Neural progenitor cell (in vitro differentiated cells): ENCODE data around the gene CBFA2T2. TPM values are rescaled to one million over a fixed set of nuclear protein-coding genes. Genes with fewer than 3 reads are reported as not detected.
"Not testable (repeated sequence)": the region's sequence is repeated elsewhere in the genome, so short reads cannot be mapped to it uniquely, and the experiment has no call there.

Experiments used
- DNase-seq: peaks from one replicate; pipeline ENCODE4 v3.0.0-alpha.2; 2016; ENCODE audit warnings: low spot score
- H2AFZ ChIP-seq: fragments of 200-600 bp; sonication (generic); replicated peaks from 2 replicates; pipeline ENCODE4 v1.6.1; 2016; ENCODE audit warnings: antibody characterized with exemption
- H3F3A ChIP-seq: fragments of 200-600 bp; sonication (generic); 2 replicates; pipeline ENCODE4 v1.6.1; 2016; ENCODE audit warnings: antibody characterized with exemption, low read depth
- H3K27ac ChIP-seq: fragments of 200-600 bp; sonication (generic); 2 replicates; pipeline ENCODE4 v1.5.1; 2016; ENCODE audit warnings: mild to moderate bottlenecking
- H3K27me3 ChIP-seq: fragments of 200-600 bp; sonication (generic); 2 replicates; pipeline ENCODE4 v1.6.1; 2016; ENCODE audit warnings: mild to moderate bottlenecking, moderate library complexity
- H3K36me3 ChIP-seq: fragments of 200-600 bp; sonication (generic); 2 replicates; pipeline ENCODE4 v1.5.1; 2016
- H3K4me1 ChIP-seq: fragments of 200-600 bp; sonication (generic); 2 replicates; pipeline ENCODE4 v1.6.1; 2016; ENCODE audit warnings: mixed run types
- H3K4me2 ChIP-seq: fragments of 200-600 bp; sonication (generic); 2 replicates; pipeline ENCODE4 v1.6.1; 2016
- H3K4me3 ChIP-seq: fragments of 200-600 bp; sonication (generic); 2 replicates; pipeline ENCODE4 v1.5.1; 2016
- H3K79me2 ChIP-seq: fragments of 200-600 bp; sonication (generic); 2 replicates; pipeline ENCODE4 v1.6.1; 2016; ENCODE audit warnings: low read depth
- H3K9ac ChIP-seq: fragments of 200-600 bp; sonication (generic); 2 replicates; pipeline ENCODE4 v1.6.1; 2016
- H3K9me3 ChIP-seq: fragments of 200-600 bp; sonication (generic); 2 replicates; pipeline ENCODE4 v1.5.1; 2016; ENCODE audit warnings: low read depth
- H4K20me1 ChIP-seq: fragments of 200-600 bp; sonication (generic); 2 replicates; pipeline ENCODE4 v1.6.1; 2016; ENCODE audit warnings: low read depth
- H3K27ac Mint-ChIP-seq: 3 replicates; pipeline ENCODE4 v1.8.0; 2021; ENCODE audit warnings: mixed read lengths
- H3K27me3 Mint-ChIP-seq: 2 replicates; pipeline ENCODE4 v1.8.0; 2022; ENCODE audit warnings: low read depth, mild to moderate bottlenecking, inconsistent platforms, moderate library complexity, mixed read lengths; ENCODE audit not compliant: insufficient read depth
- H3K36me3 Mint-ChIP-seq: 3 replicates; pipeline ENCODE4 v1.8.0; 2021; ENCODE audit warnings: mixed read lengths
- H3K4me1 Mint-ChIP-seq: 3 replicates; pipeline ENCODE4 v1.8.0; 2021; ENCODE audit warnings: mixed read lengths
- H3K4me3 Mint-ChIP-seq: 3 replicates; pipeline ENCODE4 v1.8.0; 2021; ENCODE audit warnings: mild to moderate bottlenecking, moderate library complexity, mixed read lengths
- H3K9me3 Mint-ChIP-seq: 3 replicates; pipeline ENCODE4 v1.8.0; 2020; ENCODE audit warnings: mixed read lengths
- EZH2 ChIP-seq: fragments of 200-600 bp; sonication (generic); IDR thresholded peaks from 2 replicates; pipeline ENCODE4 v1.6.1; 2017; ENCODE audit warnings: antibody characterized with exemption, mild to moderate bottlenecking, moderate library complexity
- EZH2phosphoT487 ChIP-seq: fragments of 200-600 bp; sonication (generic); IDR thresholded peaks from 2 replicates; pipeline ENCODE4 v1.6.1; 2017; ENCODE audit warnings: antibody characterized with exemption
- total RNA-seq: library from RNA; depleted of rRNA; stranded (reverse); fragments of >200 nt; gene quantifications from 2 replicates; pipeline ENCODE4 v1.2.3, GENCODE V29; 2015; ENCODE audit warnings: low replicate concordance
- TF ChIP-seq, protein P1 (sequence below): fragments of 200-600 bp; sonication (generic); IDR thresholded peaks from 2 replicates; pipeline ENCODE4 v1.5.1; 2017; ENCODE audit warnings: antibody characterized with exemption, mild to moderate bottlenecking

Gene CBFA2T2
- total RNA-seq, 1 donor from 2014 or later, result 11.9 TPM

DNA sequence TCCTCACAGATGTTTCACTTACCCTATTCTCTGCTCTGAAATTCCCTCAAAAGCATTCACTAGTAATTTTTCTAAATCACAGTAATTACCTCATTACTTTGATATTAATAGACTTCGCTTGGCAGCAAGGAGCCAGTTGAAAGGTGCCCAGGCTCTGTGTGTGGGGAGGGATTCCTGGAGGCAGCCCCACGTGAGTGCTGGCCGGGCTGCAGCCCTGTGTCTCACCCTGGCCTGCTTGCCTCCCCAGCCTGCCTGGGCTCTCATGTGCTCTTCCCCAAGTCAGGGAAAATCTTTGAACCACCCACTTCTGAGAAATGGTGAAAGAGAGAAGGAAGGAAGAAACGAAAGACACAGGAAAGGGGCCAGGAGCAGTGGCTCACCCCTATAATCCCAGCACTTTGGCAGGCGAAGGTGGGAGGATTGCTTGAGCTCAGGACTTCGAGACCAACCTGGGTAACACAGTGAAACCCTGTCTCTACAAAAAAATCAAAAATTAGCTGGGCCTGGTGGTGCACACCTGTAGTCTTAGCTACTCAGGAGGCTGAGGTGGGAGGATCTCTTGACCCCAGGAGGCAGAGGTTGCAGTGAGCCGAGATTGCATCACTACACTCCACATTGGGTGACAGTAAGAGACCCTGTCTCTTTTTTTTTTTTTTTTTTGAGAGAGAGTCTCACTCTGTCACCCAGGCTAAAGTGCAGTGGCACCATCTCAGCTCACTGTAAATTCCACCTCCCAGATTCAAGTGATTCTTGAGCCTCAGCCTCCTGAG lies 26.4 kb upstream of the CBFA2T2 start:
- no peaks in the 10 kb centered on the region for H3K9me3 ChIP-seq
- H2AFZ ChIP-seq, result no peak overlapping the region
- H3K36me3 ChIP-seq, result no peaks in the 10 kb centered on the region
- H3K79me2 ChIP-seq, result no peaks in the 10 kb centered on the region
- H3F3A ChIP-seq, result peaks cover 5% of the 10 kb centered on the region
- no peak overlapping the region for H3K9ac ChIP-seq
- TF ChIP-seq EZH2phosphoT487 (no peak), EZH2 (no peak)
- TF ChIP-seq, protein P1, sequence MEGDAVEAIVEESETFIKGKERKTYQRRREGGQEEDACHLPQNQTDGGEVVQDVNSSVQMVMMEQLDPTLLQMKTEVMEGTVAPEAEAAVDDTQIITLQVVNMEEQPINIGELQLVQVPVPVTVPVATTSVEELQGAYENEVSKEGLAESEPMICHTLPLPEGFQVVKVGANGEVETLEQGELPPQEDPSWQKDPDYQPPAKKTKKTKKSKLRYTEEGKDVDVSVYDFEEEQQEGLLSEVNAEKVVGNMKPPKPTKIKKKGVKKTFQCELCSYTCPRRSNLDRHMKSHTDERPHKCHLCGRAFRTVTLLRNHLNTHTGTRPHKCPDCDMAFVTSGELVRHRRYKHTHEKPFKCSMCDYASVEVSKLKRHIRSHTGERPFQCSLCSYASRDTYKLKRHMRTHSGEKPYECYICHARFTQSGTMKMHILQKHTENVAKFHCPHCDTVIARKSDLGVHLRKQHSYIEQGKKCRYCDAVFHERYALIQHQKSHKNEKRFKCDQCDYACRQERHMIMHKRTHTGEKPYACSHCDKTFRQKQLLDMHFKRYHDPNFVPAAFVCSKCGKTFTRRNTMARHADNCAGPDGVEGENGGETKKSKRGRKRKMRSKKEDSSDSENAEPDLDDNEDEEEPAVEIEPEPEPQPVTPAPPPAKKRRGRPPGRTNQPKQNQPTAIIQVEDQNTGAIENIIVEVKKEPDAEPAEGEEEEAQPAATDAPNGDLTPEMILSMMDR, result no peak
- peaks cover 12% of the 10 kb centered on the region for H3K4me1 ChIP-seq
- H4K20me1 ChIP-seq, result peaks cover 11% of the 10 kb centered on the region
- H3K27ac ChIP-seq, result no peak overlapping the region
- no peak overlapping the region for H3K4me3 ChIP-seq
- H3K4me1 Mint-ChIP-seq, result peaks cover 21% of the 10 kb centered on the region
- no peaks in the 10 kb centered on the region for H3K36me3 Mint-ChIP-seq
- H3K4me2 ChIP-seq, result no peak overlapping the region
- no peaks in the 10 kb centered on the region for H3K9me3 Mint-ChIP-seq
- no peak for DNase-seq
- H3K27me3 ChIP-seq, result peaks cover 16% of the 10 kb centered on the region
- H3K4me3 Mint-ChIP-seq, result peak overlapping the region; percentile 61
- peaks cover 10% of the 10 kb centered on the region for H3K27me3 Mint-ChIP-seq
- H3K27ac Mint-ChIP-seq, result peak overlapping the region; percentile 48

DNA sequence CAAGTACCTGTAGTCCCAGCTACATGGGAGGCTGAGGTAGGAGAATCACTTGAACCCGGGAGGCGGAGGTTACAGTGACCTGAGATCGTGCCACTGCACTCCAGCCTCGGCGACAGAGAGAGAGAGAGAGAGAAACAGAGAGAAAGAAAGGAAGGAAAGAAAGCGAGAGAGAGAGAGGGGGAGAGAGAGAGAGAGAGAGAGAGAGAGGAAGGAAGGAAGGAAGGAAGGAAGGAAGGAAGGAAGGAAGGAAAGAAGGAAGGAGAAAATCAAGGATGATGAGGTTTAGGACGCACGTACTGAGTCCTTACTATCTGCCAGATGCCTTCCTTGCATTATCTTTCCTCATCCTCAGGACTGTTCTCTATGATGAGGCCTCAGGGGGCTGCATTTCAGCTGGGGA lies 25.1 kb upstream of the CBFA2T2 start:
- H3K4me1 Mint-ChIP-seq, result peaks cover 19% of the 10 kb centered on the region
- H3K4me3 Mint-ChIP-seq, H3K27ac ChIP-seq, H3K27ac Mint-ChIP-seq, H3K79me2 ChIP-seq, H3K9ac ChIP-seq, H3K36me3 Mint-ChIP-seq, H3F3A ChIP-seq, H3K36me3 ChIP-seq, H3K9me3 Mint-ChIP-seq, H2AFZ ChIP-seq, H3K4me2 ChIP-seq, H3K4me3 ChIP-seq, H3K9me3 ChIP-seq, DNase-seq: not testable (repeated sequence)
- Histone ChIP-seq H4K20me1 (peaks cover 11% of the 10 kb centered on the region), H3K4me1 (peaks cover 12% of the 10 kb centered on the region), H3K27me3 (peaks cover 16% of the 10 kb centered on the region)
- peaks cover 12% of the 10 kb centered on the region for H3K27me3 Mint-ChIP-seq

DNA sequence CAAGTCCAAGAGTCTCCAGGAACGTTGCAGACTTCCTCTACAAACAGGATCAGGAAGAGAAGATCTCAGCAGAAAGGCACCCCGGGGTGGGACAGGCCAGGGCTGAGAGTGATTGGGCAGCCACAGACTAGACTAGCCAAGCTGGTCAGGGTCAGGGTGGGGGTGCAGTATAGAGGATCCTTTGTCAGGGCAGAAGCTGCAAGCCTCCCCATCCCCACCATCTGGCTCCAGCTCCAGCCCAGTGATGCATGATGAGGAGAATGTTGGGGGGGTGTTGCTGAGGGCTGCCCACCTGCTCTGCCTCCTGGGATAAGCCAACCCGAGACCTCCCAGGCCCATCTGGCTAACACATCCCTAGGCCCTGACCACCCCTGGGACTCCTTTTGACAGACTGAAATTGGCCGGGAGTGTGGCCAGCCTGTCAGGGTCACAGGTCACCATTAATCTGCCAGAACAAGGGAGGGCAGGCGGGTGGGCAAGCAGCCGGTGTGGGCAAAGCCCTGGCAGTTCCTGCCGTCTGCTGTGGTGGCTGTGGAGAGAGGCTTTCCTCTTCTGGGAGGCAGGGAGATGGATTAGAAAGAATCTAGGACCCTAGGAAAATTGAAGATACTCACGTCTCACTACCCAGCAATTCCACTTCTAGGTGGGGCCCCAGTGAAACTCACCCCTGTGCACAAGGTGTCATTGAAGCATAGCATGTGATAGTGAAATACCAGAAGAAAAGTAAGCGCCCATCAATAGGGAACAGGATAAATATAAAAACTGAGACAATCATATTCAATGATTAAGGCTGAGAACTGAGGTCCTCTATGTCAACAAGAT lies 24.2 kb upstream of the CBFA2T2 start:
- Histone ChIP-seq H3K4me2 (peak overlapping the region; percentile 49), H3K79me2 (no peaks in the 10 kb centered on the region), H2AFZ (no peak overlapping the region), H3K4me3 (no peak overlapping the region), H4K20me1 (peaks cover 11% of the 10 kb centered on the region), H3K9me3 (no peaks in the 10 kb centered on the region), H3K36me3 (no peaks in the 10 kb centered on the region), H3K9ac (no peak overlapping the region), H3F3A (peaks cover 5% of the 10 kb centered on the region), H3K27ac (no peak overlapping the region), H3K27me3 (peaks cover 16% of the 10 kb centered on the region), H3K4me1 (peaks cover 12% of the 10 kb centered on the region)
- DNase-seq, result peak; percentile 75
- H3K9me3 Mint-ChIP-seq, result no peaks in the 10 kb centered on the region
- no peak overlapping the region for H3K4me3 Mint-ChIP-seq
- H3K36me3 Mint-ChIP-seq, result no peaks in the 10 kb centered on the region
- peaks cover 12% of the 10 kb centered on the region for H3K27me3 Mint-ChIP-seq
- H3K4me1 Mint-ChIP-seq, result peaks cover 18% of the 10 kb centered on the region
- TF ChIP-seq EZH2 (no peak), EZH2phosphoT487 (peak; percentile 56)
- TF ChIP-seq, protein P1, result no peak
- H3K27ac Mint-ChIP-seq, result peak overlapping the region; percentile 42

DNA sequence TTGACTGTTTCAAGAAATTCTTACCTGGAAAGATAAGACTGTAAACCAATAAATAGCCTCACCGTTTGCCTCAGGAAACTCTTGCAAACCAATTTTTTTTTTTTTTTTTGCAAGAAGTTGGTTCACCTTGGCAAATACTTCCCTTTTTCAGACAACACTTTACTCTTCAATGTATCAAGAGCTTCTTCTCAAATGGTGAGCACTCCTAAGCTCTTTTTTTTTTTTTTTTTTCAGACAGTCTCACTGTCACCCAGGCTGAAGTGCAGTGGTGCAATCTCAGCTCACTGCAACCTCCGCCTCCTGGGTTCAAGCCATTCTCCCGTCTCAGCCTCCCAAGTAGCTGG lies 23.6 kb upstream of the CBFA2T2 start:
- Mint-ChIP-seq H3K27me3 (peaks cover 9% of the 10 kb centered on the region), H3K4me3 (no peak overlapping the region), H3K27ac (peak overlapping the region; percentile 42), H3K36me3 (no peaks in the 10 kb centered on the region), H3K4me1 (peaks cover 18% of the 10 kb centered on the region), H3K9me3 (no peaks in the 10 kb centered on the region)
- Histone ChIP-seq H3K36me3 (no peaks in the 10 kb centered on the region), H2AFZ (no peak overlapping the region), H3K27me3 (peaks cover 16% of the 10 kb centered on the region), H3K4me3 (no peak overlapping the region), H3K79me2 (no peaks in the 10 kb centered on the region), H3K27ac (no peak overlapping the region), H3F3A (peaks cover 5% of the 10 kb centered on the region), H3K9me3 (no peaks in the 10 kb centered on the region), H3K9ac (no peak overlapping the region), H3K4me2 (no peak overlapping the region), H3K4me1 (peaks cover 12% of the 10 kb centered on the region), H4K20me1 (peaks cover 11% of the 10 kb centered on the region)
- no peak for TF ChIP-seq EZH2phosphoT487
- TF ChIP-seq, protein P1, result no peak
- TF ChIP-seq EZH2, result no peak
- no peak for DNase-seq
